IPS DF 4.7 (cell line): ENCODE measurements around the gene MROH7.

Experiments used
- DNase-seq: peaks from one replicate; pipeline ENCODE4 v3.0.0-alpha.2; 2013; ENCODE audit warnings: low spot score; ENCODE audit errors: extremely low read depth

The MROH7 gene

DNA sequence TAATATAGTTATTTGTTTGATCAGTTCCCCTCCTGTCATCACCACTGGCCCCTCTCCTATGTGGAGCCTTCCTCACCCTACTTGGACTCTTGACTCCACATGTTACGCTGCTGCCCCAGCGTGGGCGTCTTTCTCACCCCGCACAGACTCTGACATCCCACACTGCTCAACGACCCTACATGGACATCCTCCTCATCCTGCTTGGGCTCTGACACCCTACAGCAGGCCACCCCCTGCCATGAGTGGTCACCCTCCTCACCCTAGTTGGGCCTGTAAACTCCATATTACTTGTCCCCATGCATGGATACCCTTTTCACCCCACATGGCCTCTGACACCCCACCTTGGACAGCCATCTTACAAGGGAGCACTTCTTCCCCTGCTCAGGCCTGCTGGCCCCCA, 95.1 kb downstream of the MROH7 start:
- DNase-seq = no peak

DNA sequence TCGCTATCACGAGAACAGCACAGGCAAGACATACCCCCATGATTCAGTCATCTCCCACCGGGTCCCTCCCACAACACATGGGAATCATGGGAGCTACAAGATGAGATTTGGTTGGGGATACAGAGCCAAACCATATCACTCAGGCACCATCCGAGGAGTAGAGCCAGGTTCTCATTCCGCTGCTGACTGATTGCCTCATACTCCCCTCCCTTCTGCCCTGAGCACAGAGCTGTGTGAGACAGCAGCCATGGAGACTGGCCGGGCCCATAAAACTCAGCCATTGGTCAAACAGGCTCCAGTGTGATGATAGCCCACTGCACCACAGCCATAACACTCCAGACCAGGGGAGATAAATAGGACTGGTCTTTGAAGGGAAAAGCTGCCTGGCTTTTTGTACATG, 96.7 kb downstream of the MROH7 start:
- DNase-seq = no peak

DNA sequence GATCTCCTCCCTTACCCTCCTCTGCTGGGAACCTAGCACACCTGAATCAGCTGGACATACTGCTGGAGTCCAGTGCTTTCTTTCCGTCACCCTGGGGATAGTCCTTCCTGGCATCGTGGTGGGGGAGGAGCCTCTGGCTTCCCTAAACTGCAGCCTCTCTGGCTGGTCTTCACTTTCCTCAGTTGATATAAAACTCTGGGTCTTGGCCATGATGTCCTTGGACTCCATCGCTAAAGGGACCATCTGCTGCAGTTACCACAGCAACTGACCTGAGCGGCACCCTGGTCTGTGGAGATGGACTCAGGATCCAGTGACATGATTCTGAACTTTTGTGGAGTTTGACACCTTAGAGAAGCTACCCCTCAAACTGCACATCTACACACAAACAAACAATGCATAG, 99.9 kb downstream of the MROH7 start:
- no peak for DNase-seq

DNA sequence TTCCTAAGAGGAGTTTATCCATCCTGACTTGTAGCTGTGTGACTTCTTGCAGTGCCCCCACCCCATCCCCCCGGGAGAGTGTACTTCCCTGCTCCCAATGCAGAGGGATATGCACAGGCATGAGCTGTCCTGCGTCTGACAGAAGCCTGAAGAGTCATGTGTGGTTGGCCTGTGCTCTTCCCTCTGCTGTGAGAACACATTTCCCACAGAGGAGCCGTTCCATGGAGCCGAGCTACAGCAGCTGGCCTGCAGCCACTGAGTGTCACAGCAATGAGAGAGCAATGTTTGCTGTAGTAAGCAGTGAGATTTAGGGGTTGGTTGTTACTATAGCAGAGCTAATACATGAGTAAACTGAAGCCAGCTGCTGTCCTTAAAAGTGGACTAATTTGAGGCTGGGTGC, 100.7 kb downstream of the MROH7 start:
- no peak for DNase-seq

DNA sequence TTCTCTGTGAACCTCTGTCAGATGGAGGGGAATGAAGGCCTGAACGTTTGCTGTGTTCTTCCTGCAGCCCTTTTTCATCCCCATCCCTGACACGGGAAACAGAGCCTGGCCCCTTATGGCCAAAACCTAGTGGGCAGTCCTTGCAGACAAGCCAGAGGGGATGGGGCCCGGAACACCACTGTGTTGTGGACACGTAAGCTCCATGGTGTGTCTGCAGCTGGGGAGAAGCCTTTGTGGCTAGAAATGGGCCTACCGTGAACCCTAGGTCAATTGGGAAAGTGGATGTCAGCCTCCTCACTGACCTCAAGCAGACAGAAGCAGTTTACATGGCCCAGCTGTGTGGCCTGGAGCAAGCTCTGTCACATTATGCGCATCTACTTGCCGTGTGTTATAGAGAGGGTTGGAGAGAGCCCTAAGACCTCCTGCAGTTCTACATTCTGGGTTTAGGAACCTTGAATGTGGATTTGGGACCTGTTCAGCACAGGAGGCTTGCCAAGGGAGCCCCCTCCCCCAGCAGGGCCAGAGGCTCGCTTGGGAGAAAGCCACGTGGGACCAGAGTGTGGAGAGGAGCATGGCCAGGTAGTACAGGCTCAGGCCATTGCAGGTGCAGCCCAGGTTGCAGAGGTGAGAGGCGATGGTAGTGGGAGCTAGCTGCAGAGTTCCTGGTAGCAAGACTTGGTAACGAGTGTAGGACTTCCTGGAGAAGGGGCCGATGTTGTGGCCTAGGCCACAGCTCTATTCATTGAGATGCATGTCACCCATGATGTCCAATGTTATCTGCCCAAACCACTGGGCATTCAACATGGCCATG, 102.0 kb downstream of the MROH7 start:
- no peak for DNase-seq

DNA sequence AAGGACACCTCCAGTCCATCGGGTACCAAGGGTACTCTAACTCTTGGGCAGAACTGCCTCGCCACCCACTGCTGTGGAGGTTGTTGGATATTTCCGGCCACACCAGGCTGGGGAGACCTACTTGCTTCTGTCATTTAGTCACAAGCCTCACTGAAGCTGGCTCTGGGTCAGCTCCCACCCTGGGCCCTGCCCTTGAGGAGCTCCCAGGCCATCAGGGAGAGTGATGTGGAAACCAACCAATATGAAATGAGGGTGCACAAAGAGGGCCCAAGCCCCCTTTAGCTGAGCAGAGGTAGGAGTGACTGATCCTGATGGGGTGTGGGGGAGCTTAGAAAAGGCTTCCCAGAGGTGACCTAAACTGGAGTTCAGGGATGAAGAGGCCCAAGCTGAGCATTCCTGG, 103.1 kb downstream of the MROH7 start:
- no peak for DNase-seq

DNA sequence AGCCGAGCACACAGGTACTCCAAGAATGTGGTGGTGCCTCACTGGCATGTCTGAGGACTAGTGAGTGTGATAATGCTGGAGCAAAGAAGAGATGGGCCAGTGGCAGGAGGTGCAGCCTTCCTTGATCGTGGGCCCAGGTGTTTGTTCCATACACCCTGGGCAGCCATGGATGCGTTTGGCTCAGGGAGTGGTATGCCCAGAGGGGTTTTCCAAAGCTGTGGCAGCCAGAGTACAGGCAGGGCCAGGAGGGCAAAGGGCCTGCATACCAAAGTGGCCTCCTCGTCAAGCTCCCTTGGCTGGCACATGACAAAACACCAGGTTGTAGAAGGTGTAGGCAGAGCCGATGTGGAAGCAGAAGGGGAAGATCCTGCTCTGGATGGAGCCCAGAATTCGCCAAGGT, 103.7 kb downstream of the MROH7 start:
- DNase-seq = no peak

DNA sequence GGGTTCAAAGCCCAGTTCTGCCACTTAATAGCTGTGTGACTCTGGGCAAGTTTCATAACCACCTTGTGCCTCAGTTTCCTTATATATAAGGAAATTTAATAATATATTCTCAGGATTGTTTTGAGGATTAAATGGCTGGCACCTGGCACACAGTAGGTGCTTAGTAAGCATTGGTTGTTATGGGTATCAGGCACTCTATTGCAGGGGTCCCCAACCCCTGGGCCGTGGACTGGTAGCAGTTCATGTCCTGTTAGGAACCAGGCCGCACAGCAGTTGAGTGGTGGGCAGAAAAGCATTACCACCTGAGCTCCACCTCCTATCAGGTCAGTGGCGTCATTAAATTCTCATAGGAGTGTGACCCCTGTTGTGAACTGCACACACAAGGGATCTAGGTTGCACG, 104.3 kb downstream of the MROH7 start:
- no peak for DNase-seq

DNA sequence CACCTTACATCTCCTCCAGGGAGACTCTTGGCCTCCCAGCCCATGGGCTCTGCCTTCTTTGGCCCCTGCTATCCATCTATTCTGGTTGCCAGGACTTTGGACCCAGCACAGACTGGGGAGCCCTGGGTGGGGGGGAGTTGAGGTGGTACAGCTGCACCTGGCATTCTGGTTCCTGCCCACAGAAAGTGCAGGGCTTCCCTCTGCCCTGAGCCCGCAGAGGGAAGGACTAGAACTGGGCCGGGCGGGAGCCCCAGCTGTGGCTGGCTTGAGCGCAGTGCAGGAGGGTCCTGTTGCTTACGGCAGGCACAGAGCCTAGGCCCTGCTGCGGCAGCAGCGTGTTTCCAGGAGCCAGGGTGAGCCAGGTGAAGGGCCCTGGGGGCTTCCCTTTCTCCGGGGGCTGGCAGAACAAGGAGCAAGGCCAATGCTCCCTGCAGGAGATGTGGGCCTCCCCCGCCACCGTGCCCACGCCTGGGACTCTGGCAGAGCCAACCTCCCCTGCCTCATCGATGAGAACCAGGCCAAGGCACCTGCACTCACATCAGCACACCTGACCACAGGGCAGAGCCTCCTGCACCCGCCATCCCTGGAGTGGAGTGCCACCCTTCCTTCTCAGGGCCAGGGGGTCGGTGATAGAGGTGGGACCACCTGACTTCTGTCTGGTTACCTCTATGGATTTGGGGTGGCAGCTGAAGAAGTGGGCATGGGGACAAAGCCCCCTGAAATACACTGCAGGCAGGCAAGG, 106.7 kb downstream of the MROH7 start:
- no peak for DNase-seq

DNA sequence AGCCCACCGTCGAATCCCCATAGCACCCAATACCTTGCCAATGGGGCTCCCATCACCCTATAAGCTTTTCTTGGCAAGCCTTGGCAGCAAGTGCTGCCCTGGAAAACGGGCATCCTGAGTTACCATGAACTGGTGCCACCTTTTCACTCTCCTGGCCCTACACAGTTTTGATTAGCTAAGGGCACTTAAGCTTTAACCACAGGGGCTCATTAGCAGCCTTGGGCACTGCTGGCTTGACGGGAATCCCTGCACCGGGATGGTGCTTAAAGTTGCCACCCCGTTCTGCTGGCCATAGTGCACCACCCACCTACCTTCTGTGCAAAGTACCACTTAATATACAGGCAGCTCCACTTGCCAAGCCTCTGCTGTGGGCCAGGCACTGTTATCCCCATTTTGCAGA, 109.0 kb downstream of the MROH7 start:
- DNase-seq = no peak

DNA sequence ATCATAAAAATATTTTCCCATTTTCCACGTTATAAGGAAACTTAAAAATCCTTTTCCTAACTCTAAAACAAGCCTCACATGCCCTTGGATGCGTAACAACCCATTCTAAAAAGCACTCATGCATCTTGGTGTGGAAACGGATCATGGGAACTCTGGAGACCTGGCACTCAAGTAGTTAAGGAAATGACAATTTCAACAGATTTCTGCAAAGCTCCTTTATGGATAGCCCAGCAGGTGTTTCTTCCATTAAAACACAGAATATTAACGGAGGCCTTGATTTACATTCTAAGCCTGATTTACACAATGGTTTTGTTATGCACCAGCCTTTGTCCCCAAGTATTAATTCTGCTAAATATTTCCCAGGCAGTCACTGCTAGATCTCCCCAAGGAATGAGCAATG, 109.8 kb downstream of the MROH7 start:
- DNase-seq = no peak

DNA sequence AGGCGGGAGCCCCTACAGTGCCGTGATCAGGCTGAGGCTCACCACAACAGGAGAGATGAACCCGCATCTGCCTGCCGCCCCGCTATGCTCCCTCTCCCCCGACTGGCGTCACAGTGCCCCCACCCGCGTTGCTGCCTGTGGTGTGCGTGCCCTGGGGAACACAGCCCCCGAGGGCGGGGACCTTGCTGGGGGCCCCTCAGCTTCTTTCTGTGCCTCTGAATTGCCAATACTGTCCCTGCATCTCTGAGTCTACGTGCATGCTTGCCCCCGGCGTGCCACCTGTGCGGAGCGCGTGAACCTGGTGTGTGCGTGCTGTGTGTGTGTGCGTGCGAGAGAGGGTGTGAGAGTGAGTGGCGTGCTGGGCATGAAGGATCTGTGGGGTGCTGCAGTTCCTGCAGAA, 112.5 kb downstream of the MROH7 start:
- DNase-seq = no peak

DNA sequence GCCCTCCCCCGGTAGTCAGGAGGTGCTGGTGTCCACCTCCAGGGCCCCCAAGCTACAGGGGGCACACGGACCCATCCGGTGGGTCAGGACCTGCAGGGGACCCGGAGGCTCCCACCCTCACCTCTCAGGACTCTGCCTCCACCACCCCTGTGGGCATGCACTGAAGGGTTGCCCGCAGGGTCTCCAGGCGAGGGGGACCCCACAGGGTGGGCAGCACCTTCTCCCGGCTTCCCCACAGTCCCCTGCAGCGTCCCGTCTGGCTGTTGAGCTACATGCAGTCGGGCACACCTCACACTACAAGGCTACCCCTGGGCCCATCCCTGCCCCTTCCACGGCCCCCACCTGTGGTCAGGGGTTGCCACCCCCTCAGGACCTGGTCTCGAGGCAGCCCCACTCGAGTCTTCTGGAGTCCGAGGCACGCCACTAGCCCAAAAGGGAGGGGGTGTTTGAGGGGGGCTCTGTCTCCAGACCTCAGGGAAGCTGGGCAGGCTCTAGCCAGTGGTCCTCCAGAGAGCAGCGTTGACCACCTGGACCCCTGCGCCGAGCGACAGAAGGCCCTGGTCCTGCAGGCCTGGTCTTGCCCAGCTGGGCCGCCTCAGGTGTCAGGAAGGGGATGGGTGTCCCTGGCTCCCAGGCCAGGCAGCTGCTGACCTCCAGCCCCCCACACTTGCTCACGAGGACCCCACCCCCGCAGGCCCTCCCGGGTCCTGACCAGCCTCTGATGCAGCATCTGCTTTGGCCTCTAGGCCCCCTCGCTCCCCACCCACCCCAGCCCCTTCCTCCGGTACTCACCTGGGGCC, 113.1 kb downstream of the MROH7 start:
- no peak for DNase-seq

DNA sequence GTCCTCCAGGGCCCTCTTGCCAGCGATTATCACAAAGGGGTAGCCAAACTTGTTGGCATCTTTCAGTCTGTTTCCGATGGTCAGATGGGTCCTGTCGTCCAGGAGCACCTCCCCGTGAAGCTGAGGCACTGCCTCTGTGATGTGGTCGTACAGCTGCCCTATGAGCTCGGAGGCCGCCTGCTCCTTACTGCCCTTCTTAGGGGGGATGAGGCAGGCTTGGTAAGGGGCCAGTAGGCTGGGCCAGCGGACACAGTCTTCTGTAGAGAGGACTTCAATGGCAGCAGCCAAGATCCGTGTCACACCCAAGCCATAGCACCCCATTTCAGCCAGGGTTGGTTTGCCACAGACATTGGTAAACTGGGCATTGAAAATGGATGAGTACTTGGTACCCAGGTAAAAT, 116.2 kb downstream of the MROH7 start:
- no peak for DNase-seq

DNA sequence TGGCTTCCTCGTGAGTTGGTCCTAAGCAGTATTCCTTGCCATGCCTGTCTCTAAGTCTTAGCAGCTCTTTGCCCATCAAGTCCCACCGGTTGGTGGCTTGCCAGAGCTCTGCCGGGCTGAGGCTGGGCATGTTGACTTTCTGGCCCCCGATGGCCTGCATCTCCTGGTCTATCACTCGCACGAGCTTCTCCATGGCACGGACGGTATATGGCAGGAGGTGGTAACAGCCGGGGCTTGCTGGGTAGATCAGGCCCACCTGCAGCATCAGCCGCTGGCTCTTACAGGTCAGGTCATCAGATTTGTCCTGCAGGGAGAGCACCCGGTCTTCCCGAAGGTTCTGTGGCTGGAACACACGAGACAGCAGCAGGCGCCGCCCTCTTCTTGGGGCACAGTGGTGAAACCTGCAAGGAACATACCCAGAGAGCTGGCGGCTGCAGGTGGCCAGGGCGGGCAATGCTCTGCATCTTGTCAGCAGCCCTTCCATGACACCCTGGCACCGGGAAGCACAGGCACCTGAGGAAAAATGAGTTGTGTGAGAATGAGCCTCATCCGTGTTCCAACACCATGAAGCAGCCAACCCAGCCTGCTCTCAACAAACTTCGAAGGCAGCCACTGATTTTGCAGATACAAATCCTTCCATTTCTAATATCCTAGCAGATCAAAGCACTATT, 117.2 kb downstream of the MROH7 start:
- DNase-seq = no peak
